ENCODE results near the gene KHK.

DNA sequence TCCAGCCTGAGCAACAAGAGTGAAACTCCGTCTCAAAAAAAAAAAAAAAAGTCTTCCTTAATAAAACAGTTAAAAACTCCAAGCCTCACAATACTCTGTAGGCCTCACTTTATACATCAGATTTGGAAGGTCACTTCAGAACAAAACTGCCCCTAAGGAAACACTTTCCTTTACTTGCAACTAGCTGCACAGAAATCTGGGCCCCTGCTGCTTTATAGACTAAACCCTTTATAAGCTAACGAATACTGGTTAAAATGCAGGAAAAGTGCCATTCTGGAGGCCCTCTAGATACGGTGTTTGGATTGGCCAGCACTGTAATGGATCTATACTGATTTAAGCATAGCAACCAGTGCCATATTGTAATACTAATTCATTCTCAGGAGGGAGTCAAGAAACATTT lies 38.5 kb downstream of the KHK start:
- TF ChIP-seq, protein P1, sequence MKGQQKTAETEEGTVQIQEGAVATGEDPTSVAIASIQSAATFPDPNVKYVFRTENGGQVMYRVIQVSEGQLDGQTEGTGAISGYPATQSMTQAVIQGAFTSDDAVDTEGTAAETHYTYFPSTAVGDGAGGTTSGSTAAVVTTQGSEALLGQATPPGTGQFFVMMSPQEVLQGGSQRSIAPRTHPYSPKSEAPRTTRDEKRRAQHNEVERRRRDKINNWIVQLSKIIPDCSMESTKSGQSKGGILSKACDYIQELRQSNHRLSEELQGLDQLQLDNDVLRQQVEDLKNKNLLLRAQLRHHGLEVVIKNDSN (CRISPR knock-in tag; IDR thresholded peaks at IDR 0.05): no peak
- TF ChIP-seq, protein P2, sequence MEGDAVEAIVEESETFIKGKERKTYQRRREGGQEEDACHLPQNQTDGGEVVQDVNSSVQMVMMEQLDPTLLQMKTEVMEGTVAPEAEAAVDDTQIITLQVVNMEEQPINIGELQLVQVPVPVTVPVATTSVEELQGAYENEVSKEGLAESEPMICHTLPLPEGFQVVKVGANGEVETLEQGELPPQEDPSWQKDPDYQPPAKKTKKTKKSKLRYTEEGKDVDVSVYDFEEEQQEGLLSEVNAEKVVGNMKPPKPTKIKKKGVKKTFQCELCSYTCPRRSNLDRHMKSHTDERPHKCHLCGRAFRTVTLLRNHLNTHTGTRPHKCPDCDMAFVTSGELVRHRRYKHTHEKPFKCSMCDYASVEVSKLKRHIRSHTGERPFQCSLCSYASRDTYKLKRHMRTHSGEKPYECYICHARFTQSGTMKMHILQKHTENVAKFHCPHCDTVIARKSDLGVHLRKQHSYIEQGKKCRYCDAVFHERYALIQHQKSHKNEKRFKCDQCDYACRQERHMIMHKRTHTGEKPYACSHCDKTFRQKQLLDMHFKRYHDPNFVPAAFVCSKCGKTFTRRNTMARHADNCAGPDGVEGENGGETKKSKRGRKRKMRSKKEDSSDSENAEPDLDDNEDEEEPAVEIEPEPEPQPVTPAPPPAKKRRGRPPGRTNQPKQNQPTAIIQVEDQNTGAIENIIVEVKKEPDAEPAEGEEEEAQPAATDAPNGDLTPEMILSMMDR (IDR thresholded peaks at IDR 0.05 in 2 of 3, conservative IDR thresholded peaks at IDR 0.05 in 1 of 3; ENCODE audit: insufficient read depth in 2 of 3, low read depth in 1 of 3, low read length in 3 of 3): no peak
- TF ChIP-seq ELF4 (CRISPR knock-in tag; IDR thresholded peaks at IDR 0.05) (no peak), EP300 (IDR thresholded peaks at IDR 0.05; ENCODE audit: low read length) (no peak)
